Measurements from ENCODE around the gene MAP2K6.

DNA sequence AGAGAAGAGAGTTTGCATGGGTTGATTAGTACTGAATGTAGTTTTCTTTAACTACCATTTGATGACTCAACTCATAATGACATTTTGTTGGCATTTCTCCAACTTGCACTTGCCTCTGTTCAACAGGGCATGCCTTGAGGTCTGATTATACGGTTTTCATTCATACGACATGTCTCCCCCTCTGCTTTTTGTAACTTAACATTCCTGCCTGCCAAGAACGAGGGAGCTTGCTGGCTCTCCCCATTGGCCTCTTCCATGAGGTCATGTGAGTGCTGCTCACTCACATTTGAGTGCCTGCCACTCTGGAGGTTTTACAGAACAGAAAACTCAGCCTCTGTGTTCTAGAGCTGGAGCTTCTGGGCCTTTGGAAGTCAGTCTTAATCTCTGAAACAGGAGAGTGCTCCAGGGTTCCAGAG is 19.7 kb downstream of the MAP2K6 start:
- TF ChIP-seq, protein P1, sequence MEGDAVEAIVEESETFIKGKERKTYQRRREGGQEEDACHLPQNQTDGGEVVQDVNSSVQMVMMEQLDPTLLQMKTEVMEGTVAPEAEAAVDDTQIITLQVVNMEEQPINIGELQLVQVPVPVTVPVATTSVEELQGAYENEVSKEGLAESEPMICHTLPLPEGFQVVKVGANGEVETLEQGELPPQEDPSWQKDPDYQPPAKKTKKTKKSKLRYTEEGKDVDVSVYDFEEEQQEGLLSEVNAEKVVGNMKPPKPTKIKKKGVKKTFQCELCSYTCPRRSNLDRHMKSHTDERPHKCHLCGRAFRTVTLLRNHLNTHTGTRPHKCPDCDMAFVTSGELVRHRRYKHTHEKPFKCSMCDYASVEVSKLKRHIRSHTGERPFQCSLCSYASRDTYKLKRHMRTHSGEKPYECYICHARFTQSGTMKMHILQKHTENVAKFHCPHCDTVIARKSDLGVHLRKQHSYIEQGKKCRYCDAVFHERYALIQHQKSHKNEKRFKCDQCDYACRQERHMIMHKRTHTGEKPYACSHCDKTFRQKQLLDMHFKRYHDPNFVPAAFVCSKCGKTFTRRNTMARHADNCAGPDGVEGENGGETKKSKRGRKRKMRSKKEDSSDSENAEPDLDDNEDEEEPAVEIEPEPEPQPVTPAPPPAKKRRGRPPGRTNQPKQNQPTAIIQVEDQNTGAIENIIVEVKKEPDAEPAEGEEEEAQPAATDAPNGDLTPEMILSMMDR (IDR thresholded peaks at IDR 0.05 in 8 of 11, conservative IDR thresholded peaks at IDR 0.05 in 3 of 11): no peak
- TF ChIP-seq POLR2A (IDR thresholded peaks at IDR 0.05) (no peak), POLR2AphosphoS5 (IDR thresholded peaks at IDR 0.05) (no peak)

Measured in spleen (tissue), 7 donors.